Activated CD8-positive, alpha-beta T cell treated with anti-CD3 and anti-CD28 coated beads, Interleukin-2, amount 10 ng/mL, durations not matched to agents 7 days and 5 days (primary cell): ENCODE measurements around the gene DCDC2C. TPM values are rescaled to one million over a fixed set of nuclear protein-coding genes. Genes with fewer than 3 reads are reported as not detected.

Experiments used
- ATAC-seq: fragments of 150-1000 bp; cut with Tn5 transposase; one replicate; pipeline ENCODE4 v1.10.0; 2021; ENCODE audit warnings: moderate library complexity
- CTCF ChIA-PET: fragments of 350-600 bp; sonication (Branson Sonifier 250); formaldehyde crosslinking; loops from one replicate; lab custom pipeline; 2021; ENCODE audit warnings: antibody characterized with exemption; lab: Charles Lee
- POLR2A ChIA-PET: fragments of 350-600 bp; sonication (Branson Sonifier 250); formaldehyde crosslinking; loops from one replicate; lab custom pipeline; 2021; ENCODE audit warnings: antibody characterized with exemption; lab: Charles Lee
- DNase-seq: peaks from one replicate; pipeline ENCODE4 v3.0.0-alpha.2; 2020
- H3K27ac Mint-ChIP-seq: one replicate; pipeline ENCODE4 v1.8.0; 2021; ENCODE audit warnings: mild to moderate bottlenecking, mixed read lengths
- H3K27me3 Mint-ChIP-seq: one replicate; pipeline ENCODE4 v1.8.0; 2021; ENCODE audit warnings: low read depth, mixed read lengths
- H3K36me3 Mint-ChIP-seq: one replicate; pipeline ENCODE4 v1.8.0; 2021; ENCODE audit warnings: low read depth, mixed read lengths
- H3K4me1 Mint-ChIP-seq: one replicate; pipeline ENCODE4 v1.8.0; 2021; ENCODE audit warnings: low read depth, mixed read lengths
- H3K4me3 Mint-ChIP-seq: one replicate; pipeline ENCODE4 v1.8.0; 2021; ENCODE audit warnings: mild to moderate bottlenecking, mixed read lengths
- H3K9me3 Mint-ChIP-seq: one replicate; pipeline ENCODE4 v1.8.0; 2022; ENCODE audit warnings: mixed read lengths; ENCODE audit not compliant: insufficient read depth
- total RNA-seq, 2 experiments: library from RNA; stranded (reverse); gene quantifications; one replicate each; pipeline ENCODE4 v1.2.3, GENCODE V29; 2021

Gene DCDC2C
- total RNA-seq, 2 experiments from 2014 or later = not detected

- Mint-ChIP-seq H3K9me3 (no peaks in the 10 kb centered on the region), H3K27me3 (no peaks in the 10 kb centered on the region), H3K36me3 (no peaks in the 10 kb centered on the region), H3K4me3 (no peak overlapping the region), H3K27ac (no peak overlapping the region), H3K4me1 (no peaks in the 10 kb centered on the region)
- ATAC-seq = no peak
- DNase-seq = no peak
- CTCF ChIA-PET = interaction anchor here (0.8 to 4.8 kb wide), 6 partner anchors 36 to 102 kb away, joined by 3 to 81 read pairs (median 4); no protein-coding TSS in a partner anchor
- POLR2A ChIA-PET = no interaction called here
Measured at GRCh38 chr2:3727397-3728045, 24.1 kb downstream of the DCDC2C start.

- no peak for ATAC-seq
- Mint-ChIP-seq H3K4me1 (no peaks in the 10 kb centered on the region), H3K9me3 (no peaks in the 10 kb centered on the region), H3K36me3 (no peaks in the 10 kb centered on the region), H3K4me3 (no peak overlapping the region), H3K27ac (no peak overlapping the region), H3K27me3 (no peaks in the 10 kb centered on the region)
- DNase-seq = no peak
- ChIA-PET CTCF (interaction anchor here (0.8 to 4.8 kb wide), 9 partner anchors 15 to 1637 kb away, joined by 3 to 81 read pairs (median 3); no protein-coding TSS in a partner anchor), POLR2A (no interaction called here)
Measured at GRCh38 chr2:3728104-3729054, 25.0 kb downstream of the DCDC2C start.

- Mint-ChIP-seq H3K4me1 (no peaks in the 10 kb centered on the region), H3K36me3 (no peaks in the 10 kb centered on the region), H3K27ac (no peak overlapping the region), H3K4me3 (no peak overlapping the region), H3K9me3 (no peaks in the 10 kb centered on the region), H3K27me3 (no peaks in the 10 kb centered on the region)
- no peak for ATAC-seq
- CTCF ChIA-PET = interaction anchor here (1.3 to 4.8 kb wide), 3 partner anchors 52 to 98 kb away, joined by 3 to 81 read pairs (median 10); no protein-coding TSS in a partner anchor
- DNase-seq = no peak
- POLR2A ChIA-PET = no interaction called here
Measured at GRCh38 chr2:3729055-3729448, 25.7 kb downstream of the DCDC2C start.

- POLR2A ChIA-PET = no interaction called here
- no peak for ATAC-seq
Measured at GRCh38 chr2:3729786-3730185, 26.4 kb downstream of the DCDC2C start.

GRCh38 chr2:3730646-3731045, 27.3 kb downstream of the DCDC2C start:
- Mint-ChIP-seq H3K4me3 (no peak overlapping the region), H3K27ac (no peak overlapping the region), H3K4me1 (no peaks in the 10 kb centered on the region), H3K27me3 (no peaks in the 10 kb centered on the region), H3K9me3 (no peaks in the 10 kb centered on the region), H3K36me3 (no peaks in the 10 kb centered on the region)
- CTCF ChIA-PET = interaction anchor here (0.8 to 4.8 kb wide), 2 partner anchors 50 to 97 kb away, joined by 3 to 81 read pairs; no protein-coding TSS in a partner anchor
- no peak for ATAC-seq
- POLR2A ChIA-PET = no interaction called here
- no peak for DNase-seq

More at GRCh38 chr2:3729786-3730185, 26.4 kb downstream of the DCDC2C start:
- no peak for DNase-seq
- H3K27ac Mint-ChIP-seq = no peak overlapping the region
- no peaks in the 10 kb centered on the region for H3K9me3 Mint-ChIP-seq
- H3K4me3 Mint-ChIP-seq = no peak overlapping the region
- H3K36me3 Mint-ChIP-seq = no peaks in the 10 kb centered on the region
- CTCF ChIA-PET = interaction anchor here (0.8 to 4.8 kb wide), 3 partner anchors 51 to 97 kb away, joined by 3 to 81 read pairs (median 3); no protein-coding TSS in a partner anchor
- H3K27me3 Mint-ChIP-seq = no peaks in the 10 kb centered on the region
- no peaks in the 10 kb centered on the region for H3K4me1 Mint-ChIP-seq

- no peaks in the 10 kb centered on the region for H3K36me3 Mint-ChIP-seq
- ChIA-PET POLR2A (no interaction called here), CTCF (no interaction called here)
- DNase-seq (no peak), ATAC-seq (no peak)
- no peaks in the 10 kb centered on the region for H3K4me1 Mint-ChIP-seq
- H3K4me3 Mint-ChIP-seq = no peak overlapping the region
- no peaks in the 10 kb centered on the region for H3K9me3 Mint-ChIP-seq
- H3K27me3 Mint-ChIP-seq = no peaks in the 10 kb centered on the region
- no peak overlapping the region for H3K27ac Mint-ChIP-seq
Measured at GRCh38 chr2:3731829-3732228, 28.5 kb downstream of the DCDC2C start.

- no peak for ATAC-seq
- H3K36me3 Mint-ChIP-seq = no peaks in the 10 kb centered on the region
- H3K27ac Mint-ChIP-seq = no peak overlapping the region
- H3K9me3 Mint-ChIP-seq = no peaks in the 10 kb centered on the region
- ChIA-PET POLR2A (no interaction called here), CTCF (no interaction called here)
- no peak overlapping the region for H3K4me3 Mint-ChIP-seq
- DNase-seq = no peak
- peaks cover 4% of the 10 kb centered on the region for H3K27me3 Mint-ChIP-seq
- no peaks in the 10 kb centered on the region for H3K4me1 Mint-ChIP-seq
Measured at GRCh38 chr2:3736112-3736511, 32.7 kb downstream of the DCDC2C start.

- ChIA-PET POLR2A (no interaction called here), CTCF (no interaction called here)
- no peak for DNase-seq
- no peaks in the 10 kb centered on the region for H3K36me3 Mint-ChIP-seq
- peaks cover 6% of the 10 kb centered on the region for H3K27me3 Mint-ChIP-seq
- no peak overlapping the region for H3K27ac Mint-ChIP-seq
- no peaks in the 10 kb centered on the region for H3K4me1 Mint-ChIP-seq
- no peak for ATAC-seq
- no peaks in the 10 kb centered on the region for H3K9me3 Mint-ChIP-seq
- H3K4me3 Mint-ChIP-seq = no peak overlapping the region
Measured at GRCh38 chr2:3737128-3737527, 33.8 kb downstream of the DCDC2C start.

- peak; percentile 33 for DNase-seq
- CTCF ChIA-PET = no interaction called here
- no peak for ATAC-seq
Measured at GRCh38 chr2:3738454-3738853, 35.1 kb downstream of the DCDC2C start.

GRCh38 chr2:3739313-3739712, 35.9 kb downstream of the DCDC2C start:
- H3K4me3 Mint-ChIP-seq = no peak overlapping the region
- H3K36me3 Mint-ChIP-seq = no peaks in the 10 kb centered on the region
- DNase-seq = no peak
- H3K27ac Mint-ChIP-seq = no peak overlapping the region
- no peak for ATAC-seq
- CTCF ChIA-PET = no interaction called here
- no peaks in the 10 kb centered on the region for H3K4me1 Mint-ChIP-seq
- H3K9me3 Mint-ChIP-seq = no peaks in the 10 kb centered on the region
- POLR2A ChIA-PET = no interaction called here
- peaks cover 6% of the 10 kb centered on the region for H3K27me3 Mint-ChIP-seq

More at GRCh38 chr2:3738454-3738853, 35.1 kb downstream of the DCDC2C start:
- H3K4me3 Mint-ChIP-seq = no peak overlapping the region
- no peak overlapping the region for H3K27ac Mint-ChIP-seq
- H3K9me3 Mint-ChIP-seq = no peaks in the 10 kb centered on the region
- no peaks in the 10 kb centered on the region for H3K4me1 Mint-ChIP-seq
- POLR2A ChIA-PET = no interaction called here
- H3K36me3 Mint-ChIP-seq = no peaks in the 10 kb centered on the region
- peaks cover 6% of the 10 kb centered on the region for H3K27me3 Mint-ChIP-seq

GRCh38 chr2:3741396-3741795, 38.0 kb downstream of the DCDC2C start:
- no peaks in the 10 kb centered on the region for H3K4me1 Mint-ChIP-seq
- no peak overlapping the region for H3K4me3 Mint-ChIP-seq
- H3K9me3 Mint-ChIP-seq = no peaks in the 10 kb centered on the region
- no peak for DNase-seq
- no peak overlapping the region for H3K27ac Mint-ChIP-seq
- POLR2A ChIA-PET = no interaction called here
- ATAC-seq = no peak
- H3K27me3 Mint-ChIP-seq = peaks cover 6% of the 10 kb centered on the region
- CTCF ChIA-PET = no interaction called here
- H3K36me3 Mint-ChIP-seq = no peaks in the 10 kb centered on the region
